ENCODE data around the gene CCL22. TPM values are rescaled to one million over a fixed set of nuclear protein-coding genes. Genes with fewer than 3 reads are reported as not detected.

CCL22 gene
- polyA plus RNA-seq, 1 donor from 2014 or later, result not detected

GRCh38 chr16:57324749-57325148, 33.8 kb upstream of the CCL22 start:
- no peak overlapping the region for H2AFZ ChIP-seq (ENCODE audit: low read depth, low read length)
- no peaks in the 10 kb centered on the region for H3K36me3 ChIP-seq (ENCODE audit: insufficient read depth, low read length)
- no peak overlapping the region for H3K27ac ChIP-seq (ENCODE audit: low read length)
- no peaks in the 10 kb centered on the region for H3K27me3 ChIP-seq (ENCODE audit: insufficient read depth, low read depth, low read length)
- no peak for TF ChIP-seq RAD21 (conservative IDR thresholded peaks at IDR 0.05)
- TF ChIP-seq SMC3 (conservative IDR thresholded peaks at IDR 0.05; ENCODE audit: poor library complexity), result no peak
- TF ChIP-seq EP300 (conservative IDR thresholded peaks at IDR 0.05; ENCODE audit: poor library complexity, severe bottlenecking), result no peak
- TF ChIP-seq, protein P1, sequence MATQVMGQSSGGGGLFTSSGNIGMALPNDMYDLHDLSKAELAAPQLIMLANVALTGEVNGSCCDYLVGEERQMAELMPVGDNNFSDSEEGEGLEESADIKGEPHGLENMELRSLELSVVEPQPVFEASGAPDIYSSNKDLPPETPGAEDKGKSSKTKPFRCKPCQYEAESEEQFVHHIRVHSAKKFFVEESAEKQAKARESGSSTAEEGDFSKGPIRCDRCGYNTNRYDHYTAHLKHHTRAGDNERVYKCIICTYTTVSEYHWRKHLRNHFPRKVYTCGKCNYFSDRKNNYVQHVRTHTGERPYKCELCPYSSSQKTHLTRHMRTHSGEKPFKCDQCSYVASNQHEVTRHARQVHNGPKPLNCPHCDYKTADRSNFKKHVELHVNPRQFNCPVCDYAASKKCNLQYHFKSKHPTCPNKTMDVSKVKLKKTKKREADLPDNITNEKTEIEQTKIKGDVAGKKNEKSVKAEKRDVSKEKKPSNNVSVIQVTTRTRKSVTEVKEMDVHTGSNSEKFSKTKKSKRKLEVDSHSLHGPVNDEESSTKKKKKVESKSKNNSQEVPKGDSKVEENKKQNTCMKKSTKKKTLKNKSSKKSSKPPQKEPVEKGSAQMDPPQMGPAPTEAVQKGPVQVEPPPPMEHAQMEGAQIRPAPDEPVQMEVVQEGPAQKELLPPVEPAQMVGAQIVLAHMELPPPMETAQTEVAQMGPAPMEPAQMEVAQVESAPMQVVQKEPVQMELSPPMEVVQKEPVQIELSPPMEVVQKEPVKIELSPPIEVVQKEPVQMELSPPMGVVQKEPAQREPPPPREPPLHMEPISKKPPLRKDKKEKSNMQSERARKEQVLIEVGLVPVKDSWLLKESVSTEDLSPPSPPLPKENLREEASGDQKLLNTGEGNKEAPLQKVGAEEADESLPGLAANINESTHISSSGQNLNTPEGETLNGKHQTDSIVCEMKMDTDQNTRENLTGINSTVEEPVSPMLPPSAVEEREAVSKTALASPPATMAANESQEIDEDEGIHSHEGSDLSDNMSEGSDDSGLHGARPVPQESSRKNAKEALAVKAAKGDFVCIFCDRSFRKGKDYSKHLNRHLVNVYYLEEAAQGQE (IDR thresholded peaks at IDR 0.05; ENCODE audit: borderline replicate concordance), result no peak
- no peak for TF ChIP-seq EZH2 (IDR thresholded peaks at IDR 0.05; ENCODE audit: borderline replicate concordance, insufficient read depth, low read length, poor library complexity, severe bottlenecking)
- no peak for TF ChIP-seq TAF1 (IDR thresholded peaks at IDR 0.05; ENCODE audit: low read depth)
- TF ChIP-seq MXI1 (conservative IDR thresholded peaks at IDR 0.05; ENCODE audit: poor library complexity, severe bottlenecking), result no peak
- no peak for TF ChIP-seq CTCF (IDR thresholded peaks at IDR 0.05; ENCODE audit: poor library complexity, severe bottlenecking)
- no peak for TF ChIP-seq POLR2AphosphoS5 (IDR thresholded peaks at IDR 0.05)
- H4K20me1 ChIP-seq (ENCODE audit: insufficient read depth), result no peaks in the 10 kb centered on the region
- H3F3A ChIP-seq (ENCODE audit: insufficient read depth, low read length, poor library complexity, severe bottlenecking), result no peaks in the 10 kb centered on the region
- H3K79me2 ChIP-seq (replicated peaks; ENCODE audit: insufficient read depth, low read length), result no peaks in the 10 kb centered on the region
- H3K9me3 ChIP-seq (ENCODE audit: low read length), result no peaks in the 10 kb centered on the region
- H3K4me2 ChIP-seq (ENCODE audit: low read length), result no peak overlapping the region
- H3K4me3 ChIP-seq (ENCODE audit: low read length), result no peak overlapping the region
- H3K9ac ChIP-seq (ENCODE audit: low read length), result no peak overlapping the region
- H3K9me2 ChIP-seq (ENCODE audit: insufficient read depth, low read length), result no peaks in the 10 kb centered on the region

DNA sequence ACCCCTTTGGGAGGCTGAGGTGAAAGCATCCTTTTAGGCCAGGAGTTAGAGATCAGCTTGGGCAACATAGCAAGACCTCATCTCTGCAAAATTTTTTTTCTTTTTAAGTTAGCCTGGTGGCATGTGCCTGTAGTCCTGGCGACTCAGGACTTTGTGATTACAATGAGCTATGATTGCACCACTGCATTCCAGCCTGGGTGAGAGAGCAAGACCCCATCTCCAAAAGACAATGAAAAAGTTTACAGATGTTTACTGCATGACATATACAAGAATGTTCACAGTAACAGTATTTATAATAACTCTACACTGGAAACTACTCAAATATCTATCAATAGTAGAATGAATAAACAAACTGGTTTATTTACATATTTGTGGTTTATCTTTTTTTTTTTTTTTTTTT, 33.1 kb upstream of the CCL22 start:
- no peak overlapping the region for H3K4me3 ChIP-seq (ENCODE audit: low read length)
- no peaks in the 10 kb centered on the region for H3F3A ChIP-seq (ENCODE audit: insufficient read depth, low read length, poor library complexity, severe bottlenecking)
- TF ChIP-seq SMC3 (conservative IDR thresholded peaks at IDR 0.05; ENCODE audit: poor library complexity) (no peak), TAF1 (IDR thresholded peaks at IDR 0.05; ENCODE audit: low read depth) (no peak), CTCF (IDR thresholded peaks at IDR 0.05; ENCODE audit: poor library complexity, severe bottlenecking) (no peak), POLR2AphosphoS5 (IDR thresholded peaks at IDR 0.05) (no peak), MXI1 (conservative IDR thresholded peaks at IDR 0.05; ENCODE audit: poor library complexity, severe bottlenecking) (no peak)
- TF ChIP-seq, protein P1 (IDR thresholded peaks at IDR 0.05; ENCODE audit: borderline replicate concordance), result no peak
- H3K36me3 ChIP-seq (ENCODE audit: insufficient read depth, low read length), result no peaks in the 10 kb centered on the region
- H3K9me3 ChIP-seq (ENCODE audit: low read length), result no peaks in the 10 kb centered on the region
- H3K27me3 ChIP-seq (ENCODE audit: insufficient read depth, low read depth, low read length), result no peaks in the 10 kb centered on the region
- H2AFZ ChIP-seq (ENCODE audit: low read depth, low read length), result no peak overlapping the region
- no peaks in the 10 kb centered on the region for H3K79me2 ChIP-seq (replicated peaks; ENCODE audit: insufficient read depth, low read length)
- H3K9ac ChIP-seq (ENCODE audit: low read length), result no peak overlapping the region
- no peak overlapping the region for H3K27ac ChIP-seq (ENCODE audit: low read length)
- H3K4me2 ChIP-seq (ENCODE audit: low read length), result no peak overlapping the region
- H4K20me1 ChIP-seq (ENCODE audit: insufficient read depth), result no peaks in the 10 kb centered on the region
- H3K9me2 ChIP-seq (ENCODE audit: insufficient read depth, low read length), result no peaks in the 10 kb centered on the region
